ENCODE data around the gene GALNT2. TPM values are rescaled to one million over a fixed set of nuclear protein-coding genes. Genes with fewer than 3 reads are reported as not detected.

GALNT2 gene
- total RNA-seq, 4 donors from 2014 or later = 41.7 to 56.4 (median 50.7) TPM

- no peak for TF ChIP-seq CTCF (IDR thresholded peaks at IDR 0.05; ENCODE audit: low read depth)
These were observed 42.0 kb downstream of the GALNT2 start for GRCh38 chr1:230109066-230109465.

- TF ChIP-seq CTCF (IDR thresholded peaks at IDR 0.05; ENCODE audit: low read depth) = no peak
These were observed 43.0 kb downstream of the GALNT2 start for GRCh38 chr1:230109895-230110667.

GRCh38 chr1:230110971-230111370 lies 43.9 kb downstream of the GALNT2 start:
- no peak for TF ChIP-seq CTCF (IDR thresholded peaks at IDR 0.05; ENCODE audit: low read depth)

- no peak for TF ChIP-seq CTCF (IDR thresholded peaks at IDR 0.05; ENCODE audit: low read depth)
These were observed 45.2 kb downstream of the GALNT2 start for GRCh38 chr1:230112131-230112701.

- no peak for TF ChIP-seq CTCF (IDR thresholded peaks at IDR 0.05; ENCODE audit: low read depth)
These were observed 45.7 kb downstream of the GALNT2 start for GRCh38 chr1:230112782-230113181.

- TF ChIP-seq CTCF (IDR thresholded peaks at IDR 0.05; ENCODE audit: low read depth) = no peak
These were observed 46.2 kb downstream of the GALNT2 start for GRCh38 chr1:230113235-230113592.

- no peak for TF ChIP-seq CTCF (IDR thresholded peaks at IDR 0.05; ENCODE audit: low read depth)
These were observed 46.7 kb downstream of the GALNT2 start for GRCh38 chr1:230113593-230114236.

Measured in subcutaneous adipose tissue (tissue), 4 donors.